GM12875 (cell line): ENCODE measurements around the gene RPF1.
A peak's percentile ranks its signal among the peaks of the same experiment; 100 is the strongest.

Source experiments
- H3K4me3 ChIP-seq: one replicate; pipeline ENCODE4 v1.5.1; 2011; ENCODE audit warnings: low read depth, low read length, control low read depth
- TF ChIP-seq, protein P1 (sequence below): IDR thresholded peaks from 2 replicates; pipeline ENCODE4 v1.5.1; 2011; ENCODE audit warnings: low read depth, mild to moderate bottlenecking, control low read depth, inconsistent platforms, low read length, moderate library complexity, borderline replicate concordance; ENCODE audit not compliant: insufficient read depth

Gene RPF1

DNA sequence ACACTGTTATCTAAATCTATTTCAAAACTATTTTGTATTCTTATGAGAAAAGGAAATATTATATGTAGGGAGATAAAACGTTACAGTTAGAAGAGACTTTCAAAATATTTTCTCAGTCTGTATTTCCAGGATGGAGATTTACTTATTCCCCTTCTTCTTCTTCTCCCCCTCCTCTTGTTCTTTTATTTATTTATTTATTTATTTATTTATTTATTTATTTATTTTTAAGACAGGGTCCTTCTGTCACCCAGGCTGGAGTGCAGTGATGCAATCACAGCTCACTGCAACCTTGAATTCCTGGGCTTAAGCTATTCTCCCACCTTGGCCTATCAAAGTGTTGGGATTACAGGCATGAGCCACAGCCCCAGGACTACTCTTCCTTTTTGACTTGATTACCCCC, 2.8 kb upstream of the RPF1 start:
- no peak overlapping the region for H3K4me3 ChIP-seq
- TF ChIP-seq, protein P1, sequence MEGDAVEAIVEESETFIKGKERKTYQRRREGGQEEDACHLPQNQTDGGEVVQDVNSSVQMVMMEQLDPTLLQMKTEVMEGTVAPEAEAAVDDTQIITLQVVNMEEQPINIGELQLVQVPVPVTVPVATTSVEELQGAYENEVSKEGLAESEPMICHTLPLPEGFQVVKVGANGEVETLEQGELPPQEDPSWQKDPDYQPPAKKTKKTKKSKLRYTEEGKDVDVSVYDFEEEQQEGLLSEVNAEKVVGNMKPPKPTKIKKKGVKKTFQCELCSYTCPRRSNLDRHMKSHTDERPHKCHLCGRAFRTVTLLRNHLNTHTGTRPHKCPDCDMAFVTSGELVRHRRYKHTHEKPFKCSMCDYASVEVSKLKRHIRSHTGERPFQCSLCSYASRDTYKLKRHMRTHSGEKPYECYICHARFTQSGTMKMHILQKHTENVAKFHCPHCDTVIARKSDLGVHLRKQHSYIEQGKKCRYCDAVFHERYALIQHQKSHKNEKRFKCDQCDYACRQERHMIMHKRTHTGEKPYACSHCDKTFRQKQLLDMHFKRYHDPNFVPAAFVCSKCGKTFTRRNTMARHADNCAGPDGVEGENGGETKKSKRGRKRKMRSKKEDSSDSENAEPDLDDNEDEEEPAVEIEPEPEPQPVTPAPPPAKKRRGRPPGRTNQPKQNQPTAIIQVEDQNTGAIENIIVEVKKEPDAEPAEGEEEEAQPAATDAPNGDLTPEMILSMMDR: no peak

DNA sequence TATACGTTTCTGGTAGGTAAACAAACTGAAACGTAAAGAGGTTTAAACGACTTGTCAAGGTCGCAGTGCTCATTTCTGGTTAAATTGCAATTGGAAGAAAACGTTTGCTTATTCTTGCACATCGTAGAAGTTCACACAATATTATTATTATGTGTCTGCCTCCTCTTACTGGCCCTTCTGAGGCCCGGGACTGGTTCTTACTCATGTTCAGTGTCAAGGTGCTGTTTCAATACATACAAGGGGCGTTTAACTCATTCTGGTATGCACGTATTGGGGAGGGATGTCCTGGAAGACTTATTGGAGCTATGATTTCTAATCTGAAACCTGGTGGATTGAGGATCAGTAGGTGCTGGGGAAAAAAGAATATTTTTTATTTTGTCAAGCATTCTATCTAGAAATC, 932 bp downstream of the RPF1 start:
- TF ChIP-seq, protein P1: no peak
- peak overlapping the region; percentile 59 for H3K4me3 ChIP-seq

DNA sequence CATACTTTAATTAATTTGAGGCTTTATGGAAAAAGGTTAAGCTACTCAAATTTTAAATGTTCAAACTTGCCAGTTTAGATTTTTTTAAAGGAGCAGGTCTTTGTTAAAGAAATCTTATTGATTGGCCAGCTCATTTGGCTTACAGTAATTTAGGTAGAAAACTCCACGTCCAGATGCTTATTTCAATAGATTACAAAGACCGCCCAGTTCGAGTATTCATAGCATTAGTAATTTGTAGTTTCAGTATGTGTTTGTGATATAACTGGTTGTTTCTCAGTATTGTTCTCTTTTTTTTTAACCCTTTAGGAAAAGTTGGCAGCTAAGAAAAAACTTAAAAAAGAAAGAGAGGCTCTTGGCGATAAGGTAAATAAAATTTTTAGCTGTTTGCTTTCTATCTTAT, 1.6 kb downstream of the RPF1 start:
- TF ChIP-seq, protein P1: no peak
- no peak overlapping the region for H3K4me3 ChIP-seq

DNA sequence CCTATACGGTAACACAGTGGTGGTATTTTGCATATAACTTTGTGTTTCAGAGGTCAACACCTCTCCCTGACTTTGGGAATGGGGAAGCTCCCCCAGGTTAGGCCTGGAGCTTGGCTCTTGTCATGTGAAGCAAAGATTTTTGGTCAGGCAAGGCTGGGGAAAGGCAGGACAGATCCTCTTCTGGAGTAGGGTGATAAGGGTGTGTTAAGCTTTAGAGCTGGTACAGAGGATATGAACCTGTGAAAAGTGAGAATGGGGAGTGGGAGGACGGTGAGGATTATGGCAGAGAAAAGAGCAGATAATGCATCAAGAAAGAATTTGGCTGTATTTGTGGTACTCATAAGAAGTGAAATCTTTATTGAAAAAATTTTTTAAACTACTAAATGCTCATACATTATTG, 2.3 kb downstream of the RPF1 start:
- TF ChIP-seq, protein P1: no peak
- H3K4me3 ChIP-seq: no peak overlapping the region

DNA sequence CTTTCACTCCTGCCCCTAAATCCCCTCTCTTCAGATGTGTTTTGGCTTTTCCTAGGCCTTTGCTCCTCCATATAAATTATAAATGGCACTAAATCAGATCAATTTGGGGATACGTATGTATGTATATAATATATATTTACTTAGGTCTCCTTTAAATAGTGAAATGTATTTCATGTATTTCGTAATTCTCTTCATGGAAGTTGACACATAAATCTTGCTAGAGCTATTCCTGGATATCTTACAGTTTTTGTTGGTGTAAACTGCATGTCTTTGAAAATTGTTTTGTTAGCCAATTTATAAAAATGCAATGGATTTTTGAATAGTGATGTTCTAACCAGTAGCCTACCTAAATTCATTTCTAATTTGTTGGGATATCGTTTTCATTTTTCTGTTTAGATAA, 9.0 kb downstream of the RPF1 start:
- TF ChIP-seq, protein P1: no peak
- no peak overlapping the region for H3K4me3 ChIP-seq

DNA sequence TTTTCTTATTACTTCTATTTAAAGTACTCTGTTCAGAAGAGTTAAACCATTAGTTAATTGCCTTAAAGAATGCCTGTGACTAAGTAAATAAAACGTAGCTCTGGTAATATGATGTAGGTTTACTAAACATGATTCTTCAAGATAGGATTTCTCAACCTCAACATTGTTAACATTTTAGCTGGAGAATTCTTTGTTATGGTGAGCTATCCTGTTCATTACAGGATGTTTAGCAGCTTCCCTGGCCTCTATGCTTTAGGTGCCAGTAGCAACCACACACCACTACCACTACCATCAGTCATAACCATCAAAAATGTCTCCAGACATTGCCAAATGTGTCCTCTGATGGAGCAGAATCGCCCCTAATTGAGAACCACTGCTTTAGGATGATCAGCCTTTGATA, 10.7 kb downstream of the RPF1 start:
- TF ChIP-seq, protein P1: no peak
- no peak overlapping the region for H3K4me3 ChIP-seq

DNA sequence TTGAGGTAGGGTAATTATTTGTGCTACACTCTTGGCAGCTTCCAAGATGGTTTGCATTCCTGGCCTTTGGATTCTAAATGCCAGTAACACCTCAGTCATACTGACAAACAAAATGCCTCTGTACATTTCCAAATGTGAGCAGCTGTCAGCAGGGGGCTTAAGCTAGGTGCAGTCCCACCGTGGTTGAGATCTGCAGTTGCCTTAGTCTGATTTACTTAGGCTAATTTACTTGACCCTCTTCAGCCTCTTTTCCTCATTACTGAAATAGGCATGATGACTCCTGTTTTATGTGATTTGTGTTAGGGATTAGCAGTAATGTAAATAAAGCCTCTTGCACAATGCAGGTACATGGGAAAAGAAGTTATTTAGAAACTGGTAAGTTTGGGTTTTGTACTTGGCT, 13.7 kb downstream of the RPF1 start:
- no peak overlapping the region for H3K4me3 ChIP-seq
- TF ChIP-seq, protein P1: no peak
